WTC11 (cell line): ENCODE results near the gene ZNF202. TPM values are rescaled to one million over a fixed set of nuclear protein-coding genes. Genes with fewer than 3 reads are reported as not detected.

Experiments
- ATAC-seq: fragments of 200-7000 bp; cut with Tn5 transposase; 2 replicates; pipeline ENCODE4 v1.10.0; 2021; ENCODE audit warnings: mild to moderate bottlenecking, moderate library complexity
- CTCF ChIA-PET: fragments of 300-600 bp; sonication (Branson Sonifier 250); formaldehyde crosslinking; loops from one replicate; lab custom pipeline; 2021; ENCODE audit warnings: antibody characterized with exemption; lab: Charles Lee
- POLR2A ChIA-PET: fragments of 350-600 bp; sonication (Branson Sonifier 250); formaldehyde crosslinking; loops from one replicate; lab custom pipeline; 2021; ENCODE audit warnings: antibody characterized with exemption; lab: Charles Lee
- DNase-seq: peaks from one replicate; pipeline ENCODE4 v3.0.0; 2021; ENCODE audit warnings: low spot score
- H3K27ac Mint-ChIP-seq: 2 replicates; pipeline ENCODE4 v1.8.0; 2021; ENCODE audit warnings: mixed read lengths
- H3K27me3 Mint-ChIP-seq: 2 replicates; pipeline ENCODE4 v1.8.0; 2021; ENCODE audit warnings: low read depth, mild to moderate bottlenecking, moderate library complexity, mixed read lengths
- H3K36me3 Mint-ChIP-seq: 2 replicates; pipeline ENCODE4 v1.8.0; 2021; ENCODE audit warnings: mixed read lengths
- H3K4me1 Mint-ChIP-seq: 2 replicates; pipeline ENCODE4 v1.8.0; 2022; ENCODE audit warnings: mixed read lengths
- H3K4me3 Mint-ChIP-seq: 2 replicates; pipeline ENCODE4 v1.8.0; 2021; ENCODE audit warnings: mild to moderate bottlenecking, moderate library complexity, mixed read lengths
- H3K9me3 Mint-ChIP-seq: 2 replicates; pipeline ENCODE4 v1.8.0; 2021; ENCODE audit warnings: mixed read lengths
- AFF4 ChIP-seq: sonication (generic); formaldehyde crosslinking; IDR thresholded peaks from 2 replicates; pipeline ENCODE4 v1.8.1; 2023; ENCODE audit warnings: mild to moderate bottlenecking, missing genetic modification reagents, borderline replicate concordance
- AR ChIP-seq: fragments of 250-450 bp; sonication (Bioruptor Pico); IDR thresholded peaks from 2 replicates; pipeline ENCODE4 v1.9.0; 2021; ENCODE audit warnings: mild to moderate bottlenecking
- CREB1 ChIP-seq: sonication (generic); formaldehyde crosslinking; IDR thresholded peaks from 2 replicates; pipeline ENCODE4 v1.8.0; 2023; ENCODE audit warnings: mild to moderate bottlenecking, missing genetic modification reagents
- FOXK1 ChIP-seq: sonication (generic); formaldehyde crosslinking; IDR thresholded peaks from 2 replicates; pipeline ENCODE4 v1.8.0; 2022; ENCODE audit warnings: mild to moderate bottlenecking, moderate library complexity, missing genetic modification reagents
- HMGA2 ChIP-seq: fragments of 250-450 bp; sonication (Bioruptor Pico); IDR thresholded peaks from 2 replicates; pipeline ENCODE4 v1.4.0; 2021; ENCODE audit warnings: mild to moderate bottlenecking, moderate library complexity
- NR2C2 ChIP-seq: sonication (generic); formaldehyde crosslinking; IDR thresholded peaks from 2 replicates; pipeline ENCODE4 v1.8.0; 2022; ENCODE audit warnings: mild to moderate bottlenecking, missing genetic modification reagents
- NR3C1 ChIP-seq: sonication (generic); formaldehyde crosslinking; conservative IDR thresholded peaks from 2 replicates; pipeline ENCODE4 v1.8.1; 2023; ENCODE audit warnings: low read depth, mild to moderate bottlenecking, missing genetic modification reagents
- PRDM15 ChIP-seq: sonication (generic); formaldehyde crosslinking; IDR thresholded peaks from 2 replicates; pipeline ENCODE4 v1.8.0; 2022; ENCODE audit warnings: missing genetic modification reagents
- PREB ChIP-seq: sonication (generic); formaldehyde crosslinking; IDR thresholded peaks from 2 replicates; pipeline ENCODE4 v1.8.1; 2022; ENCODE audit warnings: mild to moderate bottlenecking, missing genetic modification reagents, moderate library complexity, borderline replicate concordance
- RELA ChIP-seq: sonication (generic); formaldehyde crosslinking; IDR thresholded peaks from 2 replicates; pipeline ENCODE4 v1.8.1; 2022; ENCODE audit warnings: missing genetic modification reagents, mild to moderate bottlenecking, borderline replicate concordance
- SOX15 ChIP-seq: fragments of 250-450 bp; sonication (Bioruptor Pico); IDR thresholded peaks from 2 replicates; pipeline ENCODE4 v1.9.0; 2021; ENCODE audit warnings: mild to moderate bottlenecking
- TEAD1 ChIP-seq: sonication (generic); formaldehyde crosslinking; IDR thresholded peaks from 2 replicates; pipeline ENCODE4 v1.8.0; 2022; ENCODE audit warnings: mild to moderate bottlenecking, missing genetic modification reagents
- ZBTB21 ChIP-seq: sonication (generic); formaldehyde crosslinking; IDR thresholded peaks from 2 replicates; pipeline ENCODE4 v1.8.1; 2023; ENCODE audit warnings: mild to moderate bottlenecking, missing genetic modification reagents, borderline replicate concordance
- ZNF121 ChIP-seq: sonication (generic); formaldehyde crosslinking; IDR thresholded peaks from 2 replicates; pipeline ENCODE4 v1.8.0; 2023; ENCODE audit warnings: missing genetic modification reagents
- ZNF232 ChIP-seq: sonication (generic); formaldehyde crosslinking; IDR thresholded peaks from 2 replicates; pipeline ENCODE4 v1.8.0; 2022; ENCODE audit warnings: mild to moderate bottlenecking, missing genetic modification reagents
- ZNF281 ChIP-seq: sonication (generic); formaldehyde crosslinking; IDR thresholded peaks from 2 replicates; pipeline ENCODE4 v1.8.0; 2023; ENCODE audit warnings: mild to moderate bottlenecking, missing genetic modification reagents
- ZNF532 ChIP-seq: fragments of 250-450 bp; sonication (Bioruptor Pico); IDR thresholded peaks from 2 replicates; pipeline ENCODE4 v1.9.0; 2021; ENCODE audit warnings: mild to moderate bottlenecking, borderline replicate concordance
- total RNA-seq: library from RNA; stranded (reverse); gene quantifications from 3 replicates; pipeline ENCODE4 v1.2.3, GENCODE V29; 2021

Gene ZNF202
- total RNA-seq, 1 experiment from 2014 or later = 29.9 TPM

GRCh38 chr11:123681030-123681429 is 60.4 kb downstream of the ZNF202 start:
- TF ChIP-seq ZBTB21 (CRISPR knock-in tag) (no peak), TEAD1 (CRISPR knock-in tag) (no peak), AFF4 (CRISPR knock-in tag) (no peak), PREB (CRISPR knock-in tag) (no peak), NR2C2 (CRISPR knock-in tag) (no peak), ZNF532 (CRISPR knock-in tag) (no peak), FOXK1 (no peak), RELA (CRISPR knock-in tag) (no peak), SOX15 (CRISPR knock-in tag) (no peak)
- ChIA-PET CTCF (no interaction called here), POLR2A (no interaction called here)
- Mint-ChIP-seq H3K36me3 (no peaks in the 10 kb centered on the region), H3K27me3 (no peaks in the 10 kb centered on the region), H3K4me3 (no peak overlapping the region), H3K27ac (no peak overlapping the region), H3K9me3 (peaks cover 8% of the 10 kb centered on the region), H3K4me1 (peaks cover 8% of the 10 kb centered on the region)
- ATAC-seq (no peak), DNase-seq (no peak)

GRCh38 chr11:123678246-123678645 is 63.2 kb downstream of the ZNF202 start:
- no peak for ATAC-seq
- H3K27me3 Mint-ChIP-seq = no peaks in the 10 kb centered on the region
- POLR2A ChIA-PET = no interaction called here
- no peak for DNase-seq
- CTCF ChIA-PET = no interaction called here
- no peaks in the 10 kb centered on the region; the same call in 1 of the 2 replicates for H3K4me1 Mint-ChIP-seq
- no peak overlapping the region for H3K4me3 Mint-ChIP-seq
- no peaks in the 10 kb centered on the region for H3K36me3 Mint-ChIP-seq
- peaks cover 8% of the 10 kb centered on the region for H3K9me3 Mint-ChIP-seq
- peak overlapping the region; percentile 25; the same call in 1 of the 2 replicates for H3K27ac Mint-ChIP-seq
- TF ChIP-seq ZNF232 (no peak), HMGA2 (CRISPR knock-in tag) (no peak), FOXK1 (no peak), AR (CRISPR knock-in tag) (no peak), CREB1 (no peak), NR3C1 (CRISPR knock-in tag) (no peak), PRDM15 (CRISPR knock-in tag) (no peak), ZNF121 (CRISPR knock-in tag) (no peak), ZNF281 (CRISPR knock-in tag) (no peak)
